ENCODE data around the gene UCP3.

Gene UCP3

DNA sequence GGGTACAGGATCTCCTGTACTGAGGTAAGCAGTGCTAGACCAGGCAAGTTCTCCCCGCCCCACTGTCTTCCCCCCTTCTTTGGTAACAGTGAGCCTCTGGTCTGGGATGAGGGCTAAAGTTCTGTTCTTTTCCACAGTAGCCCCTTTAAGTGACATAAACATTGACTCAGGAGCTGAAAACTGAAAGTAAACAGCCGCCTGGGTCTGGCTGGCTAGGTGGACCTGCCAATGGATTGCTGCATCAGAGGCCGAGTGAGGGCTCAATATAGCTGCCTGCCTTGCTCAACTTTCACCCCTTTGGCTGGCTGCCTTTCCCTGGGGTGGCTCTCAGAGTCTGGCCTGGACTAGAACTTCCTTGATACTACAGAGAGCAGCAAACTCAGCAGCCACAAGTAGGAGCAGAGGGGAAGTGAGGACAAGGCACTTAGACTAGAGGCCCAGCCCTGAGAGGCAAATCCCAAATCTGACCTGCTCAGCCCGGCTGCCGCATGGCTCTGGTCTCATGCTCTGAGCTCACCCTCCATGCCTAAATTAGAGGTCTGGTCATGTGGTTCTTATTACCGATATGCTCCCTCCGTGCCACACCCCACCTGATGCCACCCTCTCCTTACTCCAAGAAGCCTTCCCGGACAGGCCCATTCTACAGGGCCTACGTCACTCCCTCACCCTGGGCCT is 9.6 kb upstream of the UCP3 start:
- H3K4me3 ChIP-seq (ENCODE audit: low read depth, low read length): no peak overlapping the region
- TF ChIP-seq, protein P1, sequence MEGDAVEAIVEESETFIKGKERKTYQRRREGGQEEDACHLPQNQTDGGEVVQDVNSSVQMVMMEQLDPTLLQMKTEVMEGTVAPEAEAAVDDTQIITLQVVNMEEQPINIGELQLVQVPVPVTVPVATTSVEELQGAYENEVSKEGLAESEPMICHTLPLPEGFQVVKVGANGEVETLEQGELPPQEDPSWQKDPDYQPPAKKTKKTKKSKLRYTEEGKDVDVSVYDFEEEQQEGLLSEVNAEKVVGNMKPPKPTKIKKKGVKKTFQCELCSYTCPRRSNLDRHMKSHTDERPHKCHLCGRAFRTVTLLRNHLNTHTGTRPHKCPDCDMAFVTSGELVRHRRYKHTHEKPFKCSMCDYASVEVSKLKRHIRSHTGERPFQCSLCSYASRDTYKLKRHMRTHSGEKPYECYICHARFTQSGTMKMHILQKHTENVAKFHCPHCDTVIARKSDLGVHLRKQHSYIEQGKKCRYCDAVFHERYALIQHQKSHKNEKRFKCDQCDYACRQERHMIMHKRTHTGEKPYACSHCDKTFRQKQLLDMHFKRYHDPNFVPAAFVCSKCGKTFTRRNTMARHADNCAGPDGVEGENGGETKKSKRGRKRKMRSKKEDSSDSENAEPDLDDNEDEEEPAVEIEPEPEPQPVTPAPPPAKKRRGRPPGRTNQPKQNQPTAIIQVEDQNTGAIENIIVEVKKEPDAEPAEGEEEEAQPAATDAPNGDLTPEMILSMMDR (IDR thresholded peaks at IDR 0.05; ENCODE audit: low read depth, low read length): no peak

DNA sequence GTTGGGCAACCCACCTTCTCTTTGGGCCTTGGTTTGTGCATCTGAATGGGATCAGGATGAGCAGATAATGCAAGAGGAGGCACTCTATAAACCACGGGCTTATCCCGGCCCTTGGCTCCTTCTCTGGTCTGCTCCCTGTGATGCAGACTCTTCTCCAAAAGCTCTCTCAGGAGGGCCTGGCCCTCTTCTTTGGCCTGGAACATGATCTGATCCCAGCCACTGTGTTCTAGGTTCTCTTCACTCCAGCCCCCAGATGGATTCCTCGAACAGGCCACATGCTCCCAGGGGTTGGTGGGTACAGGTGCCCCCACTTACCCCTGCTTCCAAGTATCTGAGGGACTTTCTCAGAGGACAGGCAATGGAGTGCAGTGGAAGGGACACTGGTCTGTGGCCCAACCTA is 8.7 kb upstream of the UCP3 start:
- no peak overlapping the region for H3K4me3 ChIP-seq (ENCODE audit: low read depth, low read length)
- TF ChIP-seq, protein P1 (IDR thresholded peaks at IDR 0.05; ENCODE audit: low read depth, low read length): no peak

DNA sequence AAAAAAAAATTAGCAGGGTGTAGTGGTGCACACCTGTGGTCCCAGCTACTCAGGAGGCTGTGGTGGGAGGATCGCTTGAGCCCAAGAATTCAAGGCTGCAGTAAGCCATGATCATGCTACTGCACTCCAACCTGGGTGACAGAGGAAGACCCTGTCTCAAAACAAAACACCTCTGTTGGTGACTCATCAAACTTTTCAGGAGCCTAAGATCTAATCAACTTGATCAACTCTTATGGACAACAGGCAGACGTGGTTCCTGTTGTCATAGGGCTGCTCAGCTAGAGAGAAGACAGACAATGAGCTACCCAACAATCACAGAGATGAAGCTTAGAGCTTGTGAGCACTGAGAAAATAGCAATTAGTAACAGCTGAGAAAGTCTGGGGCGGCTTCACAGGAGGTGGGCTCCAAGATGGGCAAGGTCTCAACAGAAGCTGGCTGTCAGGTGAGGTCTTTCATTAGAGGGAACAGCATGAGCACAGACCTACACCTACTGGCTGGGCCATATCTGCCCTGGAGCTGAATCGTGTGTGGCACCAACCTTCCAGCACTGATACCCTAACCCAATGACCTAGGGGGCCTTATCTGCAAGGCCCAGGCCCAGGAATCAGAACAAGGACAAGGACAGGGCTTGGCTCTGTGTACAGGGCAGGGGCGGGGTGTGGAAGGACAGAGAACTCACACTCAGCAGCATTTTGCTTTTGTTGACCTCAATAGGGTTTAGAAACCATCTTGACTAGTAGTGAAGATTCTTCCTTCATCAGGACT is 7.2 kb upstream of the UCP3 start:
- no peak overlapping the region for H3K4me3 ChIP-seq (ENCODE audit: low read depth, low read length)
- TF ChIP-seq, protein P1 (IDR thresholded peaks at IDR 0.05; ENCODE audit: low read depth, low read length): no peak

DNA sequence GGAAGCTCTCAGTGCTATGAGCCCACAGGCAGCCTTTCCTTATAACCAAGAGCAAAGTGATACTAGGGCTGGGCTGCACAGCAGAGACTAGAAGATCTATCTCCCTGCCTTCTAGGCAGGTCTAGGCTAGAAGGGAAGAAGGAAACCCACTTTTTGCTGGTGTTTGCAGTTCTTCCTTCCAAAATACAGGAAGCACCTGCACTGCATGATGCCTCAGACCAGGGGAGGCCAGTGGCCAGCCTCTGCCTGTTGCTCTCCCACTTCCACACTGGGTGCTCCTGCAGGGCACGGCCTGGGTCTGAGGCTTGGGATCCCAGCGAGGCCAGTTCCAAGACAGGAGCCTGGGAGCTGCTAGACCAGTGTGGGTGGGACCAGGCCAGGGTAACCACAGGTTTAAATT is 6.0 kb upstream of the UCP3 start:
- H3K4me3 ChIP-seq (ENCODE audit: low read depth, low read length): no peak overlapping the region
- TF ChIP-seq, protein P1 (IDR thresholded peaks at IDR 0.05; ENCODE audit: low read depth, low read length): no peak

DNA sequence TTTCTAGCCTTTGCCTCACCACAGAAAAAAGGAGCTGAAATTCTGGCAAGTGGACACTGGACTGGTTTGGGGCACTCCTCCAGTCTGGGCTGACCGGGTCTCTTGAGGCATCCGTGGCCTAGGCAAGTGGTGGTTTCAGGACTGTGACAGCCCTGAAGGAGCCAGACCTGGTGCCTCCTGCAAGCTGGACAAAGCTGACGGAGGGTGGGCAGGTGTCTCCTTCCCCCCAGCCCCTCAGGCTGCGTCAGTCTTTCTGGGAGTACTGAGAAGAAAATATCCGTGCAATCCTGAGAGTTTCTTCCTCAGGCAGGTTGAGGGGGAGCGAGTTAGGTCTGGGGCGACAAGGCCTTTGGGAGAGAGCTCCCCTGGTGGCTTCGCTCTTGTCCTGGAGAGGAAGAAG is 4.3 kb upstream of the UCP3 start:
- TF ChIP-seq, protein P1 (IDR thresholded peaks at IDR 0.05; ENCODE audit: low read depth, low read length): no peak
- H3K4me3 ChIP-seq (ENCODE audit: low read depth, low read length): no peak overlapping the region

DNA sequence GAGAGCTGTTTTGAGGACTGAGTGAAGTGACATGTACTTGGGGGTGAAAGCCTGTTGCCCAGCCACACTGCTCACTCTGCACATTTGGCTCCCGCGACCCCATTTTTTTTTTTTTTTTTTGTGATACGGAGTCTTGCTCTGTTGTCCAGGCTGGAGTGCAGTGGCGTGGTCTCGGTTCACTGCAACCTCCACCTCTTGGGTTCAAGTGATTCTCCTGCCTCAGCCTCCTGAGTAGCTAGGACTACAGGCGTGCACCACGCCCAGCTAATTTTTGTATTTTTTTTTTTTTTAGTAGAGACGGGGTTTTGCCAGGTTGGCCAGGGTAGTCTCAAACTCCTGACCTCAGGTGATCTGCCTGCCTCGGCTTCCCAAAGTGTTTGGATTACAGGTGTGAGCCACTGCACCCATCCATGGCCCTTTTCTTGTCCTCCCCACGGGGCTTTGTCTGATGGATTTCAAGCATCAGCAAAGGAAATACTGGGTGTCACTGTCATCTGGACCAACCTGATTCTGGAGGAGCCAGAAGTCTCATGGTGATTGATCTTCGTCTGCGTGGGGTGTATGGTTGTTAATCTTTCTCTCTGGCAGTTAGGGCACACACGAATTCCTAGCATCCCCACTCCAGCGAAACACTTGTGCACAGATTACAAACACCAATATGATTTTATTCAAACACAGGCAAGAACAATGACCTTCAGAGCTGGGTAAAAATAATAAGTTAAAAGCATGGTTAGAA is 3.4 kb upstream of the UCP3 start:
- no peak overlapping the region for H3K4me3 ChIP-seq (ENCODE audit: low read depth, low read length)
- TF ChIP-seq, protein P1 (IDR thresholded peaks at IDR 0.05; ENCODE audit: low read depth, low read length): no peak

Data from WI38 (cell line).